K562 (cell line): ENCODE measurements around the gene TPRX2. TPM values are rescaled to one million over a fixed set of nuclear protein-coding genes. Genes with fewer than 3 reads are reported as not detected.

Experiments used
- HLTF ChIP-seq: fragments of 450-650 bp; IDR thresholded peaks from 2 replicates; pipeline ENCODE4 v1.6.1; 2016
- NFATC3 ChIP-seq: fragments of 450-650 bp; IDR thresholded peaks from 2 replicates; pipeline ENCODE4 v1.6.1; 2017; ENCODE audit warnings: mild to moderate bottlenecking
- SMARCA4 ChIP-seq: fragments of 450-650 bp; IDR thresholded peaks from 2 replicates; pipeline ENCODE4 v1.6.1; 2016
- SP1 ChIP-seq: sonication (generic); formaldehyde crosslinking; IDR thresholded peaks from 2 replicates; pipeline ENCODE4 v1.8.1; 2022; ENCODE audit warnings: mild to moderate bottlenecking, missing genetic modification reagents
- SREBF1 ChIP-seq: fragments of 150-350 bp; IDR thresholded peaks from 2 replicates; pipeline ENCODE4 v1.6.1; 2014; ENCODE audit warnings: antibody characterized with exemption, low read depth, low read length, borderline replicate concordance
- TAL1 ChIP-seq: fragments of 450-650 bp; IDR thresholded peaks from 2 replicates; pipeline ENCODE4 v1.6.1; 2016; ENCODE audit warnings: mild to moderate bottlenecking
- TEAD4 ChIP-seq, 2 experiments: sonication (generic) in 1 of 2; formaldehyde crosslinking in 1 of 2; IDR thresholded peaks; 2 replicates each; pipeline versions ENCODE4 v1.6.1 to v1.8.0; 2012 to 2022; ENCODE audit warnings: borderline replicate concordance in 1 of 2, inconsistent platforms in 1 of 2, low read length in 1 of 2, mild to moderate bottlenecking in 1 of 2, missing genetic modification reagents in 1 of 2
- ZNF75A ChIP-seq: fragments of 450-650 bp; formaldehyde crosslinking; IDR thresholded peaks from 2 replicates; pipeline ENCODE4 v1.4.0; 2020; ENCODE audit warnings: mild to moderate bottlenecking
- polyA plus RNA-seq, 8 experiments: library from polyadenylated mRNA; depleted of rRNA in 4 of 8; stranded (reverse) in 5 of 8; unstranded in 3 of 8; fragments of >200 nt; fragmentation: Nextera tagmentation in 2 of 8; fragmentation: Illumina TruSeq in 1 of 8; extraction: Ambion mirVana in 2 of 8; extraction: Trizol in 1 of 8; gene quantifications; 2 replicates each; pipeline versions ENCODE4 v1.2.1 to v1.2.3, GENCODE V29; 2011 to 2014; ENCODE audit warnings: inconsistent platforms in 1 of 8, missing spikeins in 1 of 8
- total RNA-seq, 7 experiments: library from RNA; depleted of rRNA in 6 of 7; stranded (reverse); fragments of >200 nt in 6 of 7; fragmentation: Illumina TruSeq in 2 of 7; extraction: Trizol in 2 of 7; gene quantifications; 2 replicates each; pipeline versions ENCODE4 v1.2.1 to v1.2.3, GENCODE V29; 2011 to 2021; ENCODE audit warnings: low replicate concordance in 1 of 7
- TF ChIP-seq, protein P1 (sequence below): IDR thresholded peaks from 2 replicates; pipeline ENCODE4 v1.6.1; 2011; ENCODE audit warnings: borderline replicate concordance, low read depth, mild to moderate bottlenecking, moderate library complexity, low read length; ENCODE audit not compliant: insufficient read depth, poor library complexity, severe bottlenecking
- TF ChIP-seq, protein P2 (sequence below), 2 experiments: fragments of 450-650 bp; IDR thresholded peaks; 2 replicates each; pipeline ENCODE4 v1.6.1; 2016; ENCODE audit warnings: mild to moderate bottlenecking in 2 of 2, borderline replicate concordance in 1 of 2, low read depth in 1 of 2, moderate library complexity in 1 of 2
- TF ChIP-seq, protein P3 (sequence below): sonication (generic); formaldehyde crosslinking; IDR thresholded peaks from 2 replicates; pipeline ENCODE4 v1.8.1; 2023; ENCODE audit warnings: missing genetic modification reagents, mild to moderate bottlenecking, borderline replicate concordance

Gene TPRX2
- total and polyA plus RNA-seq, 9 of the 15 experiments (the other 6 are each of a cell fraction or from before 2014, with no cell fraction given): not detected

DNA sequence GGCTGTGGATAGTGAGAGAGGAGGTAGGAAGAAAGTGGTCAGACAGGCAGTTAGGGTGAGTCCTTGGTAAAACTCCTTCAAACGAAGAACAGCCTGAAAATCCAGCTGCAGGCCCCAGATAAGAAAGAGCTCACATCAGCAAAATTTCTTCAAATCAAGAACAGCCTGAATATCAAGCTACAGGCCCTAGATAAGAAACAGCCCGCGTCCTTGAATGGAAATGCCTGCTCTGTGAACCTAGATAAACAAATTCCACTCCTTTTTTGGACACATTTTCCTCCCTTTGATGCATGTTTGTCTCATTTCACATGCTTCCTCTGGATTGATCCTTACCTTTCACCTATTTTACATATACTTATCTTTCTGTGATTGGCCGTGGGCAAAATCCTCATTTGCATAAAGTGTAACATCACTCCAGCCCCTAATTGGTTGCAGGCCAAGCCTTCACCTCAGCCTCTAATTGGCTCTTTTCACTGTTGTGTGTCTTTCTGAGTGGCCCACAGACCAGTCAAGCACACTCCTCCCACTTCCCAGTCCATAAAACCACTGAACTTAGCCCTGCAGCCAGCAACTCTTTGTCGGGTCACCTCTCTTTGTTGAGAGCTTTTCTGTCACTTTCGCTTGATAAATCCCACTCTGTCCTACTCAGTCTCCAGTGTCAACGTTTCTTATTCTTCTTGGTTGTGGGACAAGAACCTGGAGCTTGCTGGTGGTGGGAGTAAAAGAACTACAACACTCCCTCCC is 33.1 kb downstream of the TPRX2 start (continued):
- TF ChIP-seq, protein P1, sequence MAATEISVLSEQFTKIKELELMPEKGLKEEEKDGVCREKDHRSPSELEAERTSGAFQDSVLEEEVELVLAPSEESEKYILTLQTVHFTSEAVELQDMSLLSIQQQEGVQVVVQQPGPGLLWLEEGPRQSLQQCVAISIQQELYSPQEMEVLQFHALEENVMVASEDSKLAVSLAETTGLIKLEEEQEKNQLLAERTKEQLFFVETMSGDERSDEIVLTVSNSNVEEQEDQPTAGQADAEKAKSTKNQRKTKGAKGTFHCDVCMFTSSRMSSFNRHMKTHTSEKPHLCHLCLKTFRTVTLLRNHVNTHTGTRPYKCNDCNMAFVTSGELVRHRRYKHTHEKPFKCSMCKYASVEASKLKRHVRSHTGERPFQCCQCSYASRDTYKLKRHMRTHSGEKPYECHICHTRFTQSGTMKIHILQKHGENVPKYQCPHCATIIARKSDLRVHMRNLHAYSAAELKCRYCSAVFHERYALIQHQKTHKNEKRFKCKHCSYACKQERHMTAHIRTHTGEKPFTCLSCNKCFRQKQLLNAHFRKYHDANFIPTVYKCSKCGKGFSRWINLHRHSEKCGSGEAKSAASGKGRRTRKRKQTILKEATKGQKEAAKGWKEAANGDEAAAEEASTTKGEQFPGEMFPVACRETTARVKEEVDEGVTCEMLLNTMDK: no peak
- TF ChIP-seq NFATC3 (peak; percentile 98), TEAD4 (IDR thresholded peaks at IDR 0.05; ENCODE audit: low read length) (peak; percentile 100), TEAD4 (CRISPR knock-in tag; IDR thresholded peaks at IDR 0.05; ENCODE audit: borderline replicate concordance) (no peak), SREBF1 (no peak), TAL1 (peak; percentile 100), HLTF (peak; percentile 96), ZNF75A (no peak), SP1 (CRISPR knock-in tag) (peak; percentile 63; the same call in 1 of the 2 replicates), SMARCA4 (peak; percentile 98)
- TF ChIP-seq, protein P2, sequence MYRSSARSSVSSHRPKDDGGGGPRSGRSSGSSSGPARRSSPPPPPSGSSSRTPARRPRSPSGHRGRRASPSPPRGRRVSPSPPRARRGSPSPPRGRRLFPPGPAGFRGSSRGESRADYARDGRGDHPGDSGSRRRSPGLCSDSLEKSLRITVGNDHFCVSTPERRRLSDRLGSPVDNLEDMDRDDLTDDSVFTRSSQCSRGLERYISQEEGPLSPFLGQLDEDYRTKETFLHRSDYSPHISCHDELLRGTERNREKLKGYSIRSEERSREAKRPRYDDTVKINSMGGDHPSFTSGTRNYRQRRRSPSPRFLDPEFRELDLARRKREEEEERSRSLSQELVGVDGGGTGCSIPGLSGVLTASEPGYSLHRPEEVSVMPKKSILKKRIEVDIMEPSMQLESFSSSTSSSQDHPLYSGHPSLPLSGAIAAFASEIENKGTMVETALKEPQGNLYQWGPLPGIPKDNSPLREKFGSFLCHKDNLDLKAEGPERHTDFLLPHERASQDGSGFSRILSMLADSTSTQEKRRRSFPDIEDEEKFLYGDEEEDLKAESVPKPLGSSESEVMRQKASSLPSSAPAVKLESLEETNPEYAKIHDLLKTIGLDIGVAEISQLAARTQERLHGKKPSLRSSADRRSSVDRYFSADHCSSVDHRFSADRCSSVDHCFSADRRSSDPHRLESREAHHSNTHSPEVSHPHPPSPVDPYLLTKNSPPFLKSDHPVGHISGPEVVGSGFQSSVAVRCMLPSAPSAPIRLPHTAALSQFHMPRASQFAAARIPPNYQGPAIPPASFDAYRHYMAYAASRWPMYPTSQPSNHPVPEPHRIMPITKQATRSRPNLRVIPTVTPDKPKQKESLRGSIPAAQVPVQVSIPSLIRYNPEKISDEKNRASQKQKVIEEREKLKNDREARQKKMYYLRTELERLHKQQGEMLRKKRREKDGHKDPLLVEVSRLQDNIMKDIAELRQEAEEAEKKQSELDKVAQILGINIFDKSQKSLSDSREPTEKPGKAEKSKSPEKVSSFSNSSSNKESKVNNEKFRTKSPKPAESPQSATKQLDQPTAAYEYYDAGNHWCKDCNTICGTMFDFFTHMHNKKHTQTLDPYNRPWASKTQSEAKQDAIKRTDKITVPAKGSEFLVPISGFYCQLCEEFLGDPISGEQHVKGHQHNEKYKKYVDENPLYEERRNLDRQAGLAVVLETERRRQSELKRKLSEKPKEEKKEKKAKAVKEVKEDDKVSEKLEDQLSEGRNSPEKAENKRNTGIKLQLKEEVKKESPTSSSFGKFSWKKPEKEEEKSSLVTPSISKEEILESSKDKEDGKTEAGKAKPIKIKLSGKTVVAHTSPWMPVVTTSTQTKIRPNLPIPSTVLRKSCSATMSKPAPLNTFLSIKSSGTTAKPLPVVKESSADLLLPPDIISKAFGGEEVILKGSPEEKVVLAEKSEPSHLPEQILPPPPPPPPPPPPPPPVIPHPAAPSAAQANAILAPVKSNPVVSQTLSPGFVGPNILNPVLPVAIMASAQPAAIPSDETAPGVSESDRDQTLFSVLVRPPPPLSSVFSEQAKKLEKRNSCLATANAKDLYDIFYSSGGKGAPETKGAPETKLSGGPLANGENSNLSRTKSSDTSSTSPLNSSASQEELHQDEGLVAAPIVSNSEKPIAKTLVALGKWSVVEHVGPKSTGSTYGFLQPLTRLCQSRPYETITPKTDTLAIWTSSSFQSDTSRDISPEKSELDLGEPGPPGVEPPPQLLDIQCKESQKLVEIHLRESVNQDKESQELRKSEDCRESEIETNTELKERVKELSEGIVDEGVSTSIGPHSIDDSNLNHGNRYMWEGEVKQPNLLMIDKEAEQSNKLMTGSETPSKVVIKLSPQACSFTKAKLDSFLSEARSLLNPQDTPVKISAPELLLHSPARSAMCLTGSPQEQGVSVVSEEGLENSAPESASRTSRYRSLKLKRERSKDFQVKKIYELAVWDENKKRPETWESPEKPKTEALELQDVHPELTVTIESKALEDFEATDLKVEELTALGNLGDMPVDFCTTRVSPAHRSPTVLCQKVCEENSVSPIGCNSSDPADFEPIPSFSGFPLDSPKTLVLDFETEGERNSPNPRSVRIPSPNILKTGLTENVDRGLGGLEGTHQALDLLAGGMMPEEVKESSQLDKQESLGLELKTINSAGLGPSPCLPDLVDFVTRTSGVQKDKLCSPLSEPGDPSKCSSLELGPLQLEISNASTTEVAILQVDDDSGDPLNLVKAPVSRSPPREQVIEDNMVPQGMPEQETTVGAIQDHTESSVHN (IDR thresholded peaks at IDR 0.05; ENCODE audit: borderline replicate concordance in 1 of 2, low read depth in 1 of 2): peak; percentile 96; a peak in 3 of 4 replicates
- TF ChIP-seq, protein P3, sequence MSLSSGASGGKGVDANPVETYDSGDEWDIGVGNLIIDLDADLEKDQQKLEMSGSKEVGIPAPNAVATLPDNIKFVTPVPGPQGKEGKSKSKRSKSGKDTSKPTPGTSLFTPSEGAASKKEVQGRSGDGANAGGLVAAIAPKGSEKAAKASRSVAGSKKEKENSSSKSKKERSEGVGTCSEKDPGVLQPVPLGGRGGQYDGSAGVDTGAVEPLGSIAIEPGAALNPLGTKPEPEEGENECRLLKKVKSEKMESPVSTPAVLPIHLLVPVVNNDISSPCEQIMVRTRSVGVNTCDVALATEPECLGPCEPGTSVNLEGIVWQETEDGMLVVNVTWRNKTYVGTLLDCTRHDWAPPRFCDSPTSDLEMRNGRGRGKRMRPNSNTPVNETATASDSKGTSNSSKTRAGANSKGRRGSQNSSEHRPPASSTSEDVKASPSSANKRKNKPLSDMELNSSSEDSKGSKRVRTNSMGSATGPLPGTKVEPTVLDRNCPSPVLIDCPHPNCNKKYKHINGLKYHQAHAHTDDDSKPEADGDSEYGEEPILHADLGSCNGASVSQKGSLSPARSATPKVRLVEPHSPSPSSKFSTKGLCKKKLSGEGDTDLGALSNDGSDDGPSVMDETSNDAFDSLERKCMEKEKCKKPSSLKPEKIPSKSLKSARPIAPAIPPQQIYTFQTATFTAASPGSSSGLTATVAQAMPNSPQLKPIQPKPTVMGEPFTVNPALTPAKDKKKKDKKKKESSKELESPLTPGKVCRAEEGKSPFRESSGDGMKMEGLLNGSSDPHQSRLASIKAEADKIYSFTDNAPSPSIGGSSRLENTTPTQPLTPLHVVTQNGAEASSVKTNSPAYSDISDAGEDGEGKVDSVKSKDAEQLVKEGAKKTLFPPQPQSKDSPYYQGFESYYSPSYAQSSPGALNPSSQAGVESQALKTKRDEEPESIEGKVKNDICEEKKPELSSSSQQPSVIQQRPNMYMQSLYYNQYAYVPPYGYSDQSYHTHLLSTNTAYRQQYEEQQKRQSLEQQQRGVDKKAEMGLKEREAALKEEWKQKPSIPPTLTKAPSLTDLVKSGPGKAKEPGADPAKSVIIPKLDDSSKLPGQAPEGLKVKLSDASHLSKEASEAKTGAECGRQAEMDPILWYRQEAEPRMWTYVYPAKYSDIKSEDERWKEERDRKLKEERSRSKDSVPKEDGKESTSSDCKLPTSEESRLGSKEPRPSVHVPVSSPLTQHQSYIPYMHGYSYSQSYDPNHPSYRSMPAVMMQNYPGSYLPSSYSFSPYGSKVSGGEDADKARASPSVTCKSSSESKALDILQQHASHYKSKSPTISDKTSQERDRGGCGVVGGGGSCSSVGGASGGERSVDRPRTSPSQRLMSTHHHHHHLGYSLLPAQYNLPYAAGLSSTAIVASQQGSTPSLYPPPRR (CRISPR knock-in tag): peak; percentile 75; the same call in 1 of the 2 replicates
